ENCODE results near the gene OR52E1.

OR52E1 gene

DNA sequence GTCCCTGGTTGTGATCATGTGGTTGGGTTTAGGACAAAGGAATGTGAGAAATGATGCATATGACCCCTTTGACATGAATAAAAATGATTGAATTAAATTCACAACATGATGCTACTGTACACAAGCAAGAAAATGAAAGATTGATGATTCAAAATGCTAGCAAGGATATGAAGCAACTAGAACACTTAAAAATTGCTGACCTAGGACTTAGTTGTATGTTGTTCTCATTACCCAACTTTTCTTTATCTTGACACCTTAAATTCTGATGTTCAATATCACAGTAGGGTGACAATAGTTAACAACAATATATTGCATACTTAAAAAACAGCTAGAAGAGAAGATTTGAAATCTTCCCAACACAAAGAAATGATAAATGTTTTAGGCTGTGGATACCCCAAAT, 48.2 kb downstream of the OR52E1 start:
- DNase-seq (ENCODE audit: low spot score): no peak

DNA sequence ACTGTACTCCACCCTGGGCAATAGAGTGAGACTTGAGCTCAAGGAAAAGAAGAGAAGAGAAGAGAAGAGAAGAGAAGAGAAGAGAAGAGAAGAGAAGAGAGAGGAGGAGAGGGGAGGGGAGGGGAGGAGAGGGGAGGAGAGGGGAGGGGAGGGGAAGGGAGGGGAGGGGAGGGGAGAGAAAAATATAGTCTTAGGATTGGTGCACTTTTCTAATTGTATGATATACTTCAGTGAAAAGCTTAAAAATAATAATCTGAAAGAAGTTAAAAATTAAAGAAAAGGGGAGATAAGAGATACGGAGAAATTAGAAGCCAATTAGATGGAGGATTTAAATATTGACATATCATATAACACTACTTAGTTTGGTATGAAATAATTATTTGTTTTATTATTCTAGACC, 49.5 kb downstream of the OR52E1 start:
- DNase-seq (ENCODE audit: low spot score): no peak

All from putamen (tissue), 1 donor.